ENCODE data around the gene NT5C.

GRCh38 chr17:75090871-75091854, 40.4 kb downstream of the NT5C start:
- no peak for TF ChIP-seq CTCF (IDR thresholded peaks at IDR 0.05; ENCODE audit: low read length)
- no peak for TF ChIP-seq EZH2 (IDR thresholded peaks at IDR 0.05; ENCODE audit: borderline replicate concordance, low read length)

Data from OCI-LY1 (cell line).